HG03342 (cell line): ENCODE measurements around the gene LTB4R2.

Source experiments
- ATAC-seq: cut with Tn5 transposase; IDR thresholded peaks from one replicate; pipeline ENCODE4 v1.9.1; 2021; ENCODE audit warnings: mild to moderate bottlenecking, moderate library complexity; ENCODE audit not compliant: unreplicated experiment

Gene LTB4R2

GRCh38 chr14:24277071-24277470 lies 32.9 kb upstream of the LTB4R2 start:
- ATAC-seq = no peak

GRCh38 chr14:24277606-24278321 lies 32.2 kb upstream of the LTB4R2 start:
- ATAC-seq = no peak

GRCh38 chr14:24278424-24278823 lies 31.5 kb upstream of the LTB4R2 start:
- ATAC-seq = no peak

DNA sequence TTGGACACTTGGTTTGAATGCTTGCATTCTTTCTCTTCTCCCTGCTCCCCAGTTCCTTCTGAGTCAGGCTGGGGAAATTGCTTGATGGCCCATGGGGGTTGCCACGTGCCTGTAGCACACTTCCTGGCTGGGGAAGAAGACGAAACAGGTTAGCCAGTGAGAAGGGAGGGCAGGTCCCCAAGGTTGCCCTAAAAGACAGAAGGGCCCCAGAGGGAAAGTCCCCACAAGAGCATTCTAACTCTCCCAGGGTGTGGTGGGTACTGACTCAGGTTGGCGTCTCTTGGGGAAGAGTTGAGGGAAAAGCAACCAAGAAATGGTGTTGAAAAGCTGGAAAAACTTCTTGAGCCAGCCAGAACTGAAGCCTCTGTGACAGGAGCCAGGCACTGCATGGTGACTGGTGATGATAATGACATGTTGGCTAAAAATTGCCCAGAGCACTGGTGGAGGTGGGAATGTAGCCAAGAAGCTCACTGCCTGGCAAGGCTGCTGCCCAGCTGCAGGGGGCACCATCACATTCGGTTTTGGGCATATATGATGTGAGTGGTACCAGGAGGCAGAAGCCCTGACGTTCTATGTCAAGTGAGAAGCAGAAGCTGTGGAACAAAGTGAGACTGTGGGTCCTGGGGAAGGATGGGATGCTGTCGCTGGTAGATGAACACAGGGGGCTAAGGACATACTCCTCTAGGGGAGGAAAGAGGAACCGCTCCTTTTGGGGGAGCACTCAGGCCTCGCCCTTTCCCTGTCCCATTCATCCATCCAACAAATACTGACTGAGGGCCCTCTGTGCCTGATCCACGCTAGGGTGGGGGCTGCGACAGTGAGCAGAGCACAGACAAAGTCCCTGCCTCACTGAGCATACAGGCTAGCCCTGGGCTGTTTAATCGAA lies 30.4 kb upstream of the LTB4R2 start:
- ATAC-seq = no peak

GRCh38 chr14:24280797-24281460 lies 29.0 kb upstream of the LTB4R2 start:
- no peak for ATAC-seq

- ATAC-seq = no peak
Observed at GRCh38 chr14:24281636-24282035, 28.3 kb upstream of the LTB4R2 start.

- ATAC-seq = no peak
Observed at GRCh38 chr14:24282736-24283135, 27.2 kb upstream of the LTB4R2 start.

DNA sequence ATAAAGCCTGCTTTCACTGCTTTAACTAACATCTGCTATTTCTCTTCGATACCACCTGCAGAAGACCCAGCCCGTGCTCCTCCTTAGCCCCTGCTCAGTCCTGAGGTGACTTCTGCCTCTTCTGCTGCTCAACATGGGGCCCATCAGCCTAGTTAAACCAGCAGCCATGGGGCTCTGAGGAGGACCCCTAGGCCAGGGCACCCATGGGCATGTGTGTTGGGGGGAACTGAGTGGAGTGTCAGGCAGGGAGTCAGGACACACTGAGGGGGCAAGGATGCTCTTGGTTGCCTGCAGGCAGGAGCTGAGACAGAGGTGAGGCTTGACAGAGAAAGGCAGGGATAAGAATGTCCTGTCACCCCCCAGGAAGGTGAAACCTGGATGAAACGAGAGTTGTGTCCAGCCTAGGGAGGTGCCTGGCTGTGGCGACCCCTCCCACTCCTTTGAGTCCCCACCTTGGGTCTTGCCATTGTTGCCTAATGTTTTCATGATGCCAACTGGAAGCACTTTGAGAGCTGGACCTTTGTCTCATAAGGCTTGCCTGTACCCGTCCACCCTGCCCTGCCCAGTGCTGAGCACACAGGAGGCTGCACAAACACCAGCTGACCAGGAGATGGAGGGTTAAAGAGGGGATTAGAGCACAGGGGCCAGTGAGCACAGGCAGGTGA lies 26.0 kb upstream of the LTB4R2 start:
- ATAC-seq = no peak

DNA sequence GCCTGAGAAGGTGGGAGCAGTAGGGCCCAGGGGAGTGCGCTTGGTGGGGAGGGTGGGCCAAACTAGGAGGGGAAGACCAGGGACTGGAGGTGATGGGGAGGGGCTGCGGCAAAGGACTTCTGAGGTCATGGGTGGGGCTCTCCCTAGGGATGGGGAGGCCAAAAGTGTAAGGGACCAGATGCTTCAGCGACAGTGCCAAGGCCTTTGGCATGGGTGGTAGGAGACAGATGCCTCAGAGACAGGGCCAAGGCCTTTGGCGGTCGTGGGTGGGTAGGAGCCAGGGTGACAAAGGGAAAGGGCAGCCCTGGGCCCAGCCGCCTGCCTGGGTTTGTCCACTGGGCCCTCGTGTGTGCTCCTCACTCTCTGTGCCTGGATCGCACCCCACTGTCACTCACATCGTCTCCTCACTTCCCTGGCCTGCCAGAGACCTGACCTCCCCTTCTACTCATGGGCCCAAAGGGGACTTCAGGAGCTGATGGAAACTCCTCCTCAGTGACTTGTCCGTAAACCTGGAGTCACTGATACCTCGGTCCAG lies 25.4 kb upstream of the LTB4R2 start:
- ATAC-seq = no peak

GRCh38 chr14:24285351-24285750 lies 24.6 kb upstream of the LTB4R2 start:
- ATAC-seq = no peak

DNA sequence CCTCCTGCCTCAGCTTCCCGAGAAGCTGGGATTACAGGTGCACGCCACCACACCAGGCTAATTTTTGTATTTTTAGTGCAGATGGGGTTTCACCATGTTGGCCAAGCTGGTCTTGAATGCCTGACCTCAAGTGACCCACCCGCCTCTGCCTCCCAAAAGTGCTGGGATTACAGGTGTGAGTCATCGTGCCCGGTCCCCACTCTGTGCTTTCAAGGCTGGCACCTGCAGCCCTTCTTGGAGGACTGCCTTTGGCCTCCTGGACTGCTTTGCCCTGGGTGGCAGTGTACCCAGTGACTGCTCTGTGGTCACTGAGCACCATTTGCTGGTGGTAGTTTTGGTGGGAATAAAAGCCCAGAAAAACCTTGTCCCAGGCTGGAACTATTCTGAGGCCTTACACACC lies 22.9 kb upstream of the LTB4R2 start:
- no peak for ATAC-seq

DNA sequence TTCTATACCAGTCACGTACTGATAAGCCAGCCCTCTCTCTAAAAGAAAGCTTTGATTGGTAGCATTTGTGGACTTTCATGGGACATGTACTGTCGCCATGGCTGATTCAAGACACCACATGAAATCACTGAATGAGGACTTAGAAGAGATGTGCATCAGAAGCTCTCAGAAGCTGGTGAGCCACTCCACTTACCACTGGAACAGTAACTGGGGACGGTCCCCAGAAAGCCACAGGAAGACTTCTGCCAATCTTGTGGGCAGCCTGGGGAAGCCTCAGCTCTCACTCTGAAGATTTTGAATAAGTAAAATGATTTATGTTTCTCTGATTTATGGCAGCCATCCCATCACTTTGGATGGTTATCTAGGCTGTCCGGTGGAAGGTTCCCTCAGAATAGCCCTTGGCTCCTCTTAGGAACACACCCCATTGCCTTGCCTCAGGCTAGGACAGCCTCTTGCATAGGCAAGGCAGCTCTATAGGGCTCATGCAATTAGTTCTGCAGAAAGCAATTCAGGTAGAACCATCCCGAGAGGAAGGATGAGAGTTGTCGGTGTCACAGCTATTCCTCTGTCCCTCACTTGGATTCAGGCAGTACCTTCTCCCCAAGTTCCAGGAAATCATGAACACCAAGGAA lies 20.2 kb upstream of the LTB4R2 start:
- peak; percentile 81 for ATAC-seq

DNA sequence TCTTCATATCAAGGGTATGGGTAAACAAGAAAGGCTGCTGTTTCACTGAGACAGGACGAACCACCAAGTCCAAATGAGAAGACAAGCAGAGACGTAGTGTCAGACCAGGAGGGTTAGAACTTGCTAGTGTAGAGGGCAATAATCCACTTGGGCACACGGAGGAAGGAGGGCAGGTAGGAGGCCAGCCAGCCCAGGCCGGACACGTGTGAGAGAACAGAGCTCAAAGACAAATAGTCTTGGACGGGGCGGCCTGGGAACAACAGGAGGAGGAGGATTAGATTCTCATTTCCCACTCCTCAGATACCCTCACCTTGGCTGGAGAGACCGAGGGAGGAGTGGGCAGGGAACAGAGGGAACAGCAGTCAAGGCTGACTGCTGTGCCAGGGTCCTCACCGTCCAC lies 19.2 kb upstream of the LTB4R2 start:
- no peak for ATAC-seq

- ATAC-seq = no peak
Observed at GRCh38 chr14:24291446-24292117, 18.4 kb upstream of the LTB4R2 start.

- ATAC-seq = no peak
Observed at GRCh38 chr14:24292118-24292807, 17.7 kb upstream of the LTB4R2 start.

DNA sequence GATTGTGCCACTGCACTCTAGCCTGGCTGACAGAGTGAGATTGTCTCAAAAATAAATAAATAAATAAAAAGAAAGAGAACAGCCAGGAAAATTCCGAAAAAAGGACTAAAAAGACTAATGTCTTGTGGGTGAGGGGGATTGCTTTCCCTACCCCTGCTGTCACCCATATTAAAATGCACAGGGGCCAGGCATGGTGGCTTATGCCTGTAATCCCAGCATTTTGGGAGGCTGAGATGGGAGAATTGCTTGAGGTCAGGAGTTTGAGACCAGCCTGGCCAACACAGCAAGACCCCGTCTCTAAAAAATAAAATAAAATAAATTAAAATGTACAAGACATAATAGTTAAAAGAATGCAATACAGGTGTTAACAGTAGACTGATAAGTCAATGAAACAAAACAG lies 16.4 kb upstream of the LTB4R2 start:
- no peak for ATAC-seq

DNA sequence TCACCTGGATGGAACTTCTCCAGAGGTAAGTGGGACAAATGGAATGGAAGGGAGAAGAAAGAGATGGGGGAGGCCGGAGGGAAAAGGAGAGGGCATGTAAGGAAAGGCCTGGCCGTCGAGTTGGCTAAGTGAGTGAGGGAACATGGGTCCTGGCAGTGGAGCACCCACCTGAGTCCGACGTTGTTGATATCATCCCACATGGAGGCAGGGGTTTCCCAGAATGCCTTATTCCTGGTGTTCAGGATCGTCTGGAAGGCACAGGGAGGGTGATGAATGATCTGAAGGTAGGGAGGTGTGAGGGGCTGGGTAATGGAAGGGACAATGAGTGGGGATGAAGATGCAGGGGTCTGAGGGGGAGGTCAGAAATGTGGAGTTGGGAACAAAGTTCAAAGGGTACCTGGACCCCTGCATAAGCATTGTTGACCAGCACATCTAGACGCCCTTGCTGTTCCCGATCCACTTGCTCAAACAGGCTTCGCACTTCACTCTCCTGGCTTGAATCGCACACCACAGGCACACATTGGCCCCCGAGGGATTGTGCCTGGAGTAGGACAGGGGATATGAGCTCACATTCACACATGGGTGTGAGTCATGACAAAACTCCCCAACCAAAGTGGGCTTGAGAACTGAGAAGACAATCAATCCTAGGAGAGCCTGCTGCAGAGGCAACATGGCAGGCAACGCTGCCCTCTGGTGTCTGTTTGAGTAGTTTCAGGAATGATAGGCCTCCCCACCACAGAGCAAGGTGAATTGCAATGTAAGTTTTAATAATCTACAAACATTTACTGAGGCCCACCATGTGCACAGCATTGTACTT lies 13.4 kb upstream of the LTB4R2 start:
- peak; percentile 51 for ATAC-seq

DNA sequence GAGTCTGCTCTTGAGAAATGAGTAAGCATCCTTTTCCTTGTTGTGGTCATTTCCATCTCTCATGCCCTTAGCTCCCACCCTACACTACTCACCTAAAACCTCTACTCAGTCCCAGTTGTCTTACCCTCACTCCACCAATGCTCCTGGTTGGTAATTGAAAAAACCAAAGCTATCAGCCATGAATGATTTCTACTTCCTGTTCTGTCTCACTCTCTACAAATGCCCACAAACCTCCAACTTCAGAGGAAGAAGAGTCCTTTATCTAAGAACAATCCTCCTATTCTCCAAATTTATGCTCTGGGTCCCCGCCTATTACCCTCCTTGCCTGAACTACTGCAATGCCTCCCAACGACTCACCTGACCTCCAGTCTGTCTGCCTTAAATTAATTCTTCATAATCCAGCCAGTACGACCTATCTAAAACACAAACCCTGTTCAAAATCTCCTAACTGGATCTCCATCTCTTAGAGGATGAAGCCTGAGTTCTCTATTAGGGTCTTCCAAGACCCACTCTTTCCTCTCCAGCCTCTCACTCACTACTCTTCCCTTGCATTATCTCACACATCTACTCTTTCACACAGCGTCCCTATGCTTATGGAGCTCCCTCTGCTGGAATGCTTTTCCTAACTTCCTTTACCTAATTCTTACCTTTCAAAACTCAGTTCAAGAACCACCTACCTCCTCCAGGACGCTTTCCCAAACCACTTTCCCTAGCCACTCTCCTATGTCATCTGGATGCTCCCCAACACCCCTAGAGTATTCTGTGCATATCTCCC lies 12.6 kb upstream of the LTB4R2 start:
- ATAC-seq = peak; percentile 22
